GM12878 (cell line): Measurements from ENCODE around the gene EIF5. TPM values are rescaled to one million over a fixed set of nuclear protein-coding genes. Genes with fewer than 3 reads are reported as not detected.

ENCODE experiments used
- BACH1 ChIP-seq: fragments of 450-650 bp; IDR thresholded peaks from 2 replicates; pipeline ENCODE4 v1.6.1; 2017; ENCODE audit warnings: mild to moderate bottlenecking, borderline replicate concordance
- CBFB ChIP-seq: IDR thresholded peaks from 2 replicates; pipeline ENCODE4 v1.6.1; 2016; ENCODE audit warnings: antibody characterized with exemption, low read depth
- ELK1 ChIP-seq: IDR thresholded peaks from 2 replicates; pipeline ENCODE4 v1.6.1; 2012; ENCODE audit warnings: low read depth, low read length, improper control_type of control experiment
- TAF1 ChIP-seq: IDR thresholded peaks from 2 replicates; pipeline ENCODE4 v1.6.1; 2011; ENCODE audit warnings: mild to moderate bottlenecking, low read depth, low read length, borderline replicate concordance
- ZNF207 ChIP-seq: fragments of 450-650 bp; IDR thresholded peaks from 2 replicates; pipeline ENCODE4 v1.6.1; 2014; ENCODE audit warnings: antibody characterized with exemption, mild to moderate bottlenecking, borderline replicate concordance
- ZNF217 ChIP-seq: fragments of 450-650 bp; IDR thresholded peaks from 2 replicates; pipeline ENCODE4 v1.6.1; 2017; ENCODE audit warnings: antibody characterized with exemption, mild to moderate bottlenecking
- ZNF687 ChIP-seq: fragments of 450-650 bp; IDR thresholded peaks from 2 replicates; pipeline ENCODE4 v1.6.1; 2017; ENCODE audit warnings: mild to moderate bottlenecking, moderate library complexity
- polyA plus RNA-seq, 11 experiments: library from polyadenylated mRNA; depleted of rRNA in 4 of 11; unstranded in 6 of 11; stranded (reverse) in 5 of 11; fragments of >200 nt; fragmentation: Nextera tagmentation in 4 of 11; fragmentation: Illumina TruSeq in 1 of 11; extraction: Ambion mirVana in 4 of 11; extraction: Trizol in 1 of 11; gene quantifications; 1 replicate in 1 of 11; 2 replicates in 10 of 11; pipeline versions ENCODE4 v1.2.1 to v1.2.3, GENCODE V29; 2011 to 2016; ENCODE audit warnings: inconsistent platforms in 2 of 11, missing spikeins in 2 of 11, low read depth in 1 of 11
- total RNA-seq, 4 experiments: library from RNA; depleted of rRNA in 3 of 4; stranded (reverse); fragments of >200 nt in 3 of 4; fragmentation: Illumina TruSeq in 1 of 4; extraction: Trizol in 1 of 4; gene quantifications; 2 replicates each; pipeline versions ENCODE4 v1.2.1 to v1.2.3, GENCODE V29; 2013 to 2021
- TF ChIP-seq, protein P1 (sequence below): IDR thresholded peaks from 2 replicates; pipeline ENCODE4 v1.6.1; 2011; ENCODE audit warnings: borderline replicate concordance, low read depth, mild to moderate bottlenecking, moderate library complexity, mixed read lengths, low read length; ENCODE audit not compliant: insufficient read depth; ENCODE audit errors: extremely low read length

Gene EIF5
- total and polyA plus RNA-seq, 10 of the 15 experiments (the other 5 are each of a cell fraction or from before 2014, with no cell fraction given) = 51.2 to 360 (median 115) TPM

DNA sequence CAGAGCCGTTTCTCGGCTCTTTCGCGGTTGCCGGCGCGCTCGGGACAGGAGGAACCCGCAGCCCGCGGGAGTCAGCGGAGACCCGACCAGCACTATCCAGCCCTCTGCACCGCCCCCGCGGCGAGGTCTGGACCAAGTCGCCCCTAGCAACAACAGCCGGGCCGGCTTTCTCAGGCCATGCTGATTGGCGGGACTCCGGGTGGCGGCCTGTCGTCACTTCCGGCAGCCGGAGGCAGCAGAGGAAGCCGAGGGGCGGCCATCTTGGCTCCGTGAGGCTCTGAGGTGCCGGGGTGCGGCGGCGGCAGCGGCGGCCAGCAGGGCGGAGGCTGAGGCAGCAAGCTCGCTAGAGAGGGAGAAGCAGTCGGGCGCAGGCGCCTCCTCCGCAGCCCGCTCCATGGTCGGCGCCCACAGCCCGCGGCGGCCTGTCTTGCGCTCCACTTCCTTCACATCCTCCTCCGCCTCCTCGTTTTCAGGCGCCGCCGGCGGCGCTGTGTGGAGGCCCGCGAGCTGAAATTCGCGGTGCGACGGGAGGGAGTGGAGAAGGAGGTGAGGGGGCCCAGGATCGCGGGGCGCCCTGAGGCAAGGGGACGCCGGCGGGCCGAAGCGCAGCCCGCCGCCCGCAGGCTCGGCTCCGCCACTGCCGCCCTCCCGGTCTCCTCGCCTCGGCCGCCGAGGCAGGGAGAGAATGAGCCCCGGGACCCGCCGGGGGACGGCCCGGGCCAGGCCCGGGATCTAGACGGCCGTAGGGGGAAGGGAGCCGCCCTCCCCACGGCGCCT, 51.3 kb downstream of the EIF5 start, which contains the start of gene MARK3 (continued):
- TF ChIP-seq ELK1 (peak; percentile 57), BACH1 (peak; percentile 39; the same call in 1 of the 2 replicates), CBFB (no peak), TAF1 (peak; percentile 69; the same call in 1 of the 2 replicates), ZNF207 (no peak; the same call in 1 of the 2 replicates), ZNF217 (0 out of 2 replicates have a peak, but pooled peaks have one; percentile 34), ZNF687 (0 out of 2 replicates have a peak, but pooled peaks have one; percentile 31)
- TF ChIP-seq, protein P1, sequence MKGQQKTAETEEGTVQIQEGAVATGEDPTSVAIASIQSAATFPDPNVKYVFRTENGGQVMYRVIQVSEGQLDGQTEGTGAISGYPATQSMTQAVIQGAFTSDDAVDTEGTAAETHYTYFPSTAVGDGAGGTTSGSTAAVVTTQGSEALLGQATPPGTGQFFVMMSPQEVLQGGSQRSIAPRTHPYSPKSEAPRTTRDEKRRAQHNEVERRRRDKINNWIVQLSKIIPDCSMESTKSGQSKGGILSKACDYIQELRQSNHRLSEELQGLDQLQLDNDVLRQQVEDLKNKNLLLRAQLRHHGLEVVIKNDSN = no peak
